GM19043 (cell line): ENCODE data around the gene ITGBL1.

ENCODE experiments used
- ATAC-seq: cut with Tn5 transposase; IDR thresholded peaks from one replicate; pipeline ENCODE4 v1.9.1; 2021; ENCODE audit warnings: low read depth; ENCODE audit not compliant: unreplicated experiment

The ITGBL1 gene

DNA sequence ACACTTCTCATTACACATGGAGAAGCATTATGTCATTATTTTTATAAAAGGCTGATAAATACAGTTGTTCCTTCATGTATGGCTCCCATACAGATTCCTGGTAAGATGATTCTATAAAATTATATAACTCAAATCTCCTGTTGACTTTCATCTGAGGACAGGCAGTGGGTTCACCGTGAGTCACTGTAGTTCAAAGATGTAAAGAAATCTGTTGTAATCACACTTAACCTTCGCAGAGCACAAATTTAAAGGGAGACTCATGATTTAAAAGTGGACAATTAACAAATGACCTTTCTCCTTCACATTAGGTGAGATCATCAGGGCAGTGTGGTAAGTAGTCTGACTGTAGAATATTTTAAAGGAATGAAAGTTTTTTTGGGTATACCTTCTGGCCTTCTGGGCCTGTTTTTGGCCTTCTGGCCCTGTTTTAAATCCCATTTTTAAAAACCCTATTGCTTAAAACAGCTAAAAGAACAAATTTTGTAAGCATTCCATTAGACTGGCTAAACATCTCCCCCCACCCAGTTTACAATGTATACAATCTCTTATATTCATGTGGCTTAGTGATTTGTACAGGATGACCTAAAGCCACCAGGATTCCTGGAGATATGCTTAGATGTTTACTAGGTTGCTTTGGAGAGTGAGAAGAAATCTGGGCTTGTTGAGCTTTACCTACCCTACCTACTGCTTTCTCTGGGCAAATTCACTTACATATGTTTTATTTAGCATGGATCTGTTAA lies 171.2 kb downstream of the ITGBL1 start:
- no peak for ATAC-seq

DNA sequence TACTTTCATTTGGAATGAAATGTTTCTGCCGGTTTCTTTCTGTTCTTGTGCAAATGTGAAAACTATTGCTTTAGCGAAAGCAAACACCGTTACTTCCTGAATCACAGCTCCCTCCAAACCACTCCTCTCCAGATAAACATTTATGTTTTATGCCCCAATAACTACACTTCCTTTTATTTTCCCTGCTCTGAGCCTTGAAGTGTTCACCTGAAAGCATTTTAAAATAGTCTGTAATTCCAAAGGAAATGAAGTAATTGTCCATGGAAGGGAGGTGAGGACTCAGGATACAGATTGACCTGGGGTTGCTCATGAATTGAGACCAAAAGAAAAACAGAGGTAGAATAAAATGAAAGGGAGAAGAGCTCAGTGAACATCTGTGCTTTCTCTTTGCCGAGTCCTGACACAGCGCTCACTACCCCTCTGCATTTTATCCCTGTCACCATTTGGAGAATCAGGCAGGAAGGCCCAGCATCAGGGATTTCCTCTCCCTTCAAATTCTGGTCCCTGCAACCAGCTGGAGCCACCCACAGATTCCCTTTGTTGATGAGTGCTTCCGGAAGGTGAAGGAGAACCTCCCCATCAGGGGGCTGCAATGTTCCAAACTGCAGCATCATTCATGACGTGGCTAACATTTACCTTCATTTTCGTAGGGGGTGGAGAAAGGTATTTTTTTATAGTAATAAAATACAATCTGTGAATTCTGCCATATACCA lies 171.9 kb downstream of the ITGBL1 start:
- no peak for ATAC-seq

- no peak for ATAC-seq
Observed at GRCh38 chr13:101624981-101625380, 172.5 kb downstream of the ITGBL1 start.

DNA sequence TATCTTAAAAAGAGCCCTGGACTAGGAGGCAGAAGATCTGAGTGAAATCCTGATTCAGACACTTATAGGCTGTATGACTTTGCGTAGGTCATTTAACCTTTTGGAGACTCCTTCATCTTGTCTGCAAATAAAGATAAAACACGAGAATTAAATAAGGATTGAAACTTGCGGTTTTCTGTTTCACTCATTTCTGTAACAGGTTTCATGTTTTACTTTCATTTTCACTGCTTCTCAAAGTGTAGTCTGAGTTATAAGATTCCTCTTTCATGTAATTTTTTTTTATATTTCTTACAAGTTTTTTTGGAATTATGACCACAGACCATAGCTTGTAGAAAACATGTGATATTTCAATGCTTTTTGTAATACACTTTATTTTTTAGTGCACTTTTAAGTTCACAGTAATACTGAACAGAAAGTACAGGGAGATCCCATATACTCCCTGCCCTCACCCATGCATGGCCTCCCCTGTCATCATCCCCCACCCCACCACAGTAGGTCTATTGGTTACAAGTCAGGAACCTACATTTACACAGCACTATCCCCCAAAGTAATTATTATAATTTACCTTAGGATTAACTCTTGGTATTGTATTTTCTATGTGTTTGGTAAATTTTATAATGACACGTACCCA lies 174.6 kb downstream of the ITGBL1 start:
- peak; percentile 89 for ATAC-seq

GRCh38 chr13:101627556-101627943 lies 175.1 kb downstream of the ITGBL1 start:
- peak; percentile 24 for ATAC-seq

DNA sequence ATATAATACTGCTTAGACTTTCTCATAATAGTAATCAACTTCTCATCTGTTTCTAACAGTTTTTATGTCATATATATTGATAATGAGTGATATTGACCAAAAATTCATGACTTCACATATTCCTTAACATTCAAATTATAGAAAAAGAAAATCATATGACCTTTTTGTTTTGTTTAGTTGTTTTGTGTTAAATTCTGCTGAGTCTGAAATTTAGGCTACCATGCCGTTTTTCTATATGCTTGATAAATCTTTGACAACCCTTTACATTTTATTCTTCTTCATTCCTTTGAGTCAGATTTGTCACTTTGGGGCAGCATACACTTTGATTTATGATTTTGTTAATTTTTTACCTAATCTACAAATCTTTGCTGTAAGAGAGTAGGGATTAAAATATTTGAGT lies 176.4 kb downstream of the ITGBL1 start:
- no peak for ATAC-seq

DNA sequence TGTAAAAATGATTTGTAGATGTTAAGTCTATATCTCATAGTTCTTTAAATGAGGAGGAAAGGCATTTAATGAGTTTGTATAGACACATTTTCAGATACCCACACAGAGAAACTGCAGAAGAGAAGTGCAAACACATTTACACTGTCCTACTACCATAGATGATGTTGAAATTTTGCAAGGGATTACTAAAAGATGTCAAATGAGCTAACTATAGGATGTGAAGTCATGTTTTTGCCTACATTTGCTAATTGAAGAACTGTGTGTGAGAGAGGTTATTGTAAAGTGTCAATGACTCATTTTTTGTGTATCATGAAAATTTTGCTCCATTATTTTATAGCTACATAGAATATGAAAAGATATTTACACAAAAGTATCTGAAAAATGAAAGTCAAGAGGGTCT lies 178.9 kb downstream of the ITGBL1 start:
- ATAC-seq, result no peak

- no peak for ATAC-seq
Observed at GRCh38 chr13:101634142-101634541, 181.7 kb downstream of the ITGBL1 start.

GRCh38 chr13:101639711-101640110 lies 187.2 kb downstream of the ITGBL1 start:
- ATAC-seq, result no peak

- no peak for ATAC-seq
Observed at GRCh38 chr13:101640788-101641400, 188.4 kb downstream of the ITGBL1 start.

DNA sequence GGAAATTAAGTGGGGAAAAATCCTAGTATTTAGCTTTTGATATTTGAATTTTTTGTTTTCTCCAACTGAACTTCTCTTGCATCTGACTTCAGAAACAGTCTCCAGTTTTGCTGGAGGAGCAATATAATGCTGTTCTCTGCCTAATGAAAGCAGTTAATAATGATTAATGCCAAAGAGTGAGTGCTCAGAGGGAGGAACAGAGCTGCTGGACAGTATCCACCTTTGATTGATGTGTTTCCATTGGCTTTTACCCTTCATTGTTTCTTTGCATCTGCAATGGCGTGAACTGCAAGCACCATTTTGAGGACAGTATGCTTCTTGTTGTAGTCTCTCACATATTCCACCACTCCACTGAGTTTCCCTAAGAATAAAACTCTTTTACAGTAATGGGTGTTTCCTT lies 193.4 kb downstream of the ITGBL1 start:
- no peak for ATAC-seq

DNA sequence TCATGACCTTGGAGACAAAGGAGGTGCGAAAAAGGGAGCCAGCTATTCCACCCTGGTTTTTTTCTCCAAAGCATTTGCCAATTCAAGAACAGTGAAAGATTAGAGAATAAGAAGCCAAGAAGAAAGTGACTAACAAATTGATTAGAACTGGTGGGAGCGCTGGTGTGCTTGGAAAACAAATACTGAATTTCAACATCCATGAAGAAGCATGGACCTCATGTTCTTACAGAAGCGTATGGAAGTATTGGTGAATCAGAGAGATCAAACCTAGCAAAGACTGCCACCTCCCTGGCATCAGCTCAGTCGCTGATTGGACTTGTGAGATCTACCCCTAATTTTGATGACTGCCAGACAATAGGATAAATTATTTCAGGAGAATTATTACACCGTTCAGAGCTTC lies 195.3 kb downstream of the ITGBL1 start:
- no peak for ATAC-seq

DNA sequence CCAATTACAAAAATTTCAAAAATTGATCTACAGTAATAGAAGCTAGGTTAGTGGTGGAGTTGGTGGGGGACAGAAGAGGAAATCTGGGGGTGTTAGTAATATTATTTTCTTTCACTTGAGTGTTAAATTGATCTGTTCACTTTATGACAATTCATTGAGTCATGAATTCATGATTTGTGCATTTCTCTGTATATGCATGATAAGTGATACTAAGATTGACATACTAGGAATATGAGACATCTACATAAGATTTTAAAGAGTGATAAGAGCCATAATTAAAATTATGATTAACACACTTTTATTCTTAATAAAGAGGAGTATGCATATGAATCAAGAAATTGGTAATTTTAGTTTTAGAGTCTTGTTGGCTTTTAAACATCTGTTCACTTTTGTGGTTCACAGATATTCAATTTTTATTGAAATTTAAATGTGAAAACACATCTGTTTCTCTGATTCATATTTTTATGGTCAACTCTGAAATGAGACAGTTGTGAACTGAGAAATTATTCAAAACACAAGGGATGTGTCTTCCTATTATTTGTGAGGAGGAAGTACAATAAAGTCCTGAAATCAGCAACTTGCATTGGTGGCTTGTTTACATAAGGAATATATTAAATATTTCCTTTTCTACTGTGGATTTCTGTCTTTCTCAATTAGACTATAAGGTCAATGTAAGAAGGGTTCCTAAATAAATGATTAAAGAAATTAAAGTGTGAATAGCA lies 196.5 kb downstream of the ITGBL1 start:
- ATAC-seq, result no peak

- no peak for ATAC-seq
Observed at GRCh38 chr13:101649488-101650126, 197.1 kb downstream of the ITGBL1 start.

- no peak for ATAC-seq
Observed at GRCh38 chr13:101654883-101655282, 202.4 kb downstream of the ITGBL1 start.

- peak; percentile 81 for ATAC-seq
Observed at GRCh38 chr13:101655435-101655834, 203.0 kb downstream of the ITGBL1 start.

DNA sequence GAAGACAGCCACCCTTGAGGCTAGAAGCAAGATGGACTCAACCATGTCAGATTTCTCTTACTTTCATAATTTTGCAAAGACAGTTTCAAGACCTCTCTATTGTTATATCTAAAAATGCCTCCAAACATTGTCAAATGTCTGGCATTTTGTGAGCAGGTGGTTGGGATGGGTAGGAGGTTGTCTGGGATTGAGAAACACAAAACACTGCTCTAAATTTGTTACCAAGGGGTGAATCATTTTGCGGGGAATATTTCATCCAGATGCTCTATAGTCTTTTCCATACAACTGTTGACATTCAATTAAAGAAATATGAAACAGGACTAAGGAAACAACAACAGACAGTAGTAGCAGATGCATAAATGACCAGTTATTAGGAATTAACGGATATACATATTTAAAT lies 208.2 kb downstream of the ITGBL1 start:
- ATAC-seq, result no peak

GRCh38 chr13:101661839-101662238 lies 209.4 kb downstream of the ITGBL1 start:
- ATAC-seq, result no peak

DNA sequence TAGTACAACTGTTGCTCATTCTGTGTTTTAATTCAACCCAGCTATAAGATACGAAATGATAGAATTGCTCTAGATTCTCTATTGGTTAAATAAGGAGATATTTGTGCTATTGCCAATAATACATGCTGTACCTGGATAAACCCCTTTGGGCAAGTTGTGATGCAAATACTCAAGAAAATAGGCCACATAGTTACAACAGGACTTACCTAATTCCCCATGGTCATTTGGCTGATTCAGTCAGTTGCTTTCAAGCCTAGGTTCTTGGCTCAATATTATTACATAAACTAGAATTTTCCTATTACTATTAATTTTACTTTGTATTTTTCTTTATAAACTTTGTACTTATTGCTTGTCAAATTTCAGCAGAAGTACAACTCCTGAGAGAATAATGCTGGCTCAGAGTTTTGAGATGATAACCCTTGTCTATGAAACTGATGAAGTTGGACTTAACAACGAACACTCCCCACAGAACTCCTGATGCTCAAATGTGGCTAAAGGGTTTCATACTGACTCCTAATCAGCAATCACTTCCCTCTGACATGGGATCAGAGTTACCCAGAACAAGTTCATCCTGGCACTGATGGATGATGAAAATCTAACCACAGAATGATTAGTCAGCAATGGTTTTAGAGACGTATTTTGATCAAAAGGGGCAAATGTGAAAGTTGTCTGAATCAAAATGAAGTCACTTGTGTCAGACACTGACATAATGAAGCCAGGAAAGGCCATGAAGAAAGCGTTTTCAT lies 221.1 kb downstream of the ITGBL1 start:
- ATAC-seq, result no peak

DNA sequence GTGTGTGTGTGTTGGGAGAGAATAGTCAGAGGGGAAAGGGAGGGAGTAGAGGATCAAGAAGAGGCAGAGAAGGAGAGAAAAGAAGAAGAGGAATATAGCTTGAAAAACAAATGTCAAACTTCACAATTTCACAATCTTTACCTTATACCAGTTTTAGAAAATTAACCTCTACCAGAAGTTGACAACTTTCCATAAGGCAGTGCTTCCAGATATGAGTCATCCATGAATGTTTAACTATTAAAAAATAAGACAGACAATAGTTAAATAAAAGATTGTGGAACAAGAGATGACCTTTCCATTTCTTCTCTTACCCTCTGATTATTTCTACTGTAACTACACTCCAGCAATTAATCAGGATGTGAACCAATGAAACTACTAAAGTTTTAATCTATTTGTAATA lies 229.4 kb downstream of the ITGBL1 start:
- ATAC-seq, result no peak
